HG03571 (cell line): ENCODE data around the gene PSMG1.
"Not testable (repeated sequence)": the region's sequence is repeated elsewhere in the genome, so short reads cannot be mapped to it uniquely, and the experiment has no call there.

Experiments
- ATAC-seq: cut with Tn5 transposase; IDR thresholded peaks from one replicate; pipeline ENCODE4 v1.9.1; 2021; ENCODE audit not compliant: unreplicated experiment

PSMG1 gene

DNA sequence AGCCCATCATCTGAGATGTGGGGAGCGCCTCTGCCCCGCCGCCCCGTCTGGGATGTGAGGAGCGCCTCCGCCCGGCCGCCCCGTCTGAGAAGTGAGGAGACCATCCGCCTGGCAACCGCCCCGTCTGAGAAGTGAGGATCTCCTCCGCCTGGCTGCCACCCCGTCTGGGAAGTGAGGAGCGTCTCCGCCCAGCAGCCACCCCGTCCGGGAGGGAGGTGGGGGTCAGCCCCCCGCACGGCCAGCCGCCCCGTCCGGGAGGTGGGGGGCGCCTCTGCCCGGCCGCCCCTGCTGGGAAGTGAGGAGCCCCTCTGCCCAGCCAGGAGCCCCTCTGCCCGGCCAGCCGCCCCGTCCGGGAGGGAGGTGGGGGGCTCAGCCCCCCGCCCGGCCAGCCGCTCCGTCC, 26.0 kb downstream of the PSMG1 start:
- ATAC-seq, result not testable (repeated sequence)

DNA sequence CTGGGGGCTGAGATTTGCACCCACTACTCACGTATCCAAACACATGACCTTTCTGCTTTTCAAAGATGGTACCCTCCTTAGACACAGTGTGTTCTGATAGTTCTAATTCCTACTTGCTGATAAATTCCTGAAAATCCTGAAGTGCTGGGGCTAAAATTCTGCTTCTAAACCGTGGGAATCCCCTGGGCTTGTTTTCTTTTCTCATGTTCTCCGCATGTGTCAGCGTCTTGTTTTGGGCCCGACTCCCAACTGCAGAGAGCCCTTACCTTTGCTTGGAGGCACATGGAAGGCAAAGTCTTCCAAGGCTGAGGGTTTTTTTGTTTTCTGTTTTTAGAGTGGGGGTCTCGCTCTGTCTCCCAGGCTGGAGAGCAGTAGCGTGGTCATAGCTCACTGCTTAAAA, 27.2 kb downstream of the PSMG1 start:
- ATAC-seq, result no peak

DNA sequence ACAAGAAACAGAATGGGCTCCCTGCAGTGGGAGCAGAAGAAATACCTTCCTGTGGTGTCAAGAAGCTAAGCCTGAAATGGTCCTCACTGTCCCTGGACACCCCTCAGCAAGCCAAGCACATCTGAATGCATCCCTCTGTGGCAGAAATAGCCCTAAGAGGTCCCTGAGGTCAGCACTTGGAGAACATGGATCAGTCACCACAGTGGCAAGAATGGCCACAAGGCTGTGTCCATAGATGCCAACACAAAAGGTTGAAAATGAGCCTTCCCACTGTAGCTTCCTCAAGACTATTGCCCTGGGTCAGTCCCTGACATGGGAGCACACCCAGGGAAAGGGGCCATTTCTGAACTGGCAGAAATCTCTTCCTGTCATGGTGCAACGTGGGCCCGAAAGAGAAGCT, 27.7 kb downstream of the PSMG1 start:
- no peak for ATAC-seq

DNA sequence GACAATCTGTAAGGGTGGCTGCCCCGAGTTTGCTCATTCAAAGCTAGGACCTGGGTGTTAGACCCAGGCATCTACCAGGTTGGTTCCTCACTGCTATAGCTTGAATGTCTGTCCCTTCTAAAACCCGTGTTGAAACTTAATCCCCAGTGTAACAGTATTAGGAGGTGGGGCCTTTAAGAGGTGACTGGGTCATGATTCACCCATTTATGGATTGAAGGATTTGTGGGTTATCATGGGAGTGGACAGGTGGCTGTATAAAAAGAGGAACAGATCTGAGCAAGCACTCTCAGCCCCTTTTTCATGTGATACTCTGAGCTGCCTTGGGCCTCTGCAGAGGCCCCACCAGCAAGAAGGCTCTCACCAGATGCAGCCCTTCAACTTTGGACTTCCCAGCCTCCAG, 29.4 kb downstream of the PSMG1 start:
- ATAC-seq, result no peak

DNA sequence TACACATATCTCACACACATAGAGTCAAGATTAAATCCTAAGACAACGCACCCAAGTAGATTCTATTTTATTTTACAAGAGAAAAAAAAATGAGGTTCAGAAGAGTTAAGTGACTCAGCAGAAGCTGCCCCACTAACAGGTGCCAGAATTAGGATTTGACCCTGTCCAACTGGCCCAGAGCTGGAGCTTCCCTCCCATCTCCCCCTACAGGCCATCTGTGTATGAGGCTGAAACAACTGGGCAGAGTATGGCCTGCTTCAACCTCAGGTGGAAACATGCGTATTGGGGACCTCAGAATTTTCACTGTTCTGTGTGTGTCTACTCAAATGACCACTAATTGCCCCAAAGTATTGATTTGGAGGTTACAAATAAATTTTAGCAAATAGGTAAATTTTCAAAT, 29.9 kb downstream of the PSMG1 start:
- no peak for ATAC-seq

DNA sequence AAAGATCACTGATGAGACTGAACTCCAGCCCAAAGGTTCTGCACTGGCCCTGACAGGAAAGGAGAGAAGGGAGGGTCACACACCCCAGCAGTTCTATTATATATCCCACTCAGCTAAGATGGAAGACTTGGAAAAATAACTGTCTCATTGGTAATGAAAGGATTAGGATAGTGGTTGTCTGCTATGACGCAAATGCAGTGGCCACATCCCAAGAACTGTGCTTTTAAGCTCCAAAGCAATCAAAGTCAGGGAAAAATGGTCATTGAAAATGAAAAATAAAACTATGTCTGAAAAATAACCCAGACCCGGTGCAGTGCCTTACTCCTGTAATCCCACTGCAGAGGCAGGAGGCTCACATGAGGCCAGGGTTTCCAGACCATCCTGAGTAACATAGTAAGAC, 31.0 kb downstream of the PSMG1 start:
- ATAC-seq, result no peak

DNA sequence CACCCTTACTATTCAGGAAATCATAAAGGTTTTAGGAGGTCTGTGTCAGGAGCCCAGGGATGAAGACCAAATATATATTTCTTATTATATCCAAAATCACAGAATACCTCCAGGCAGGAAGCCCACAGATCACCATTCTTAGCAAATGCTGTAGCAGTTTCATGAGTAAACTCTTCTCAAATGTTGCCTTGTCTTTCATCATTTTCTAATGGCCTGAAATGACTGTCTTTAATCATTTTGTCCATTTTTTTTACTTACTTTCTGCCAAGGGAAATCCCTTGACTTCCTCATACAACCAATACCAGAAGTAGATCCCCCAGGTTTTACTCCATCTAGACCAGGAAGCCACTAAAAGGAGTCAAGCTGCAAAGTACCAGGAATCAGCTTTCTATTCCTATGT, 32.4 kb downstream of the PSMG1 start:
- no peak for ATAC-seq

DNA sequence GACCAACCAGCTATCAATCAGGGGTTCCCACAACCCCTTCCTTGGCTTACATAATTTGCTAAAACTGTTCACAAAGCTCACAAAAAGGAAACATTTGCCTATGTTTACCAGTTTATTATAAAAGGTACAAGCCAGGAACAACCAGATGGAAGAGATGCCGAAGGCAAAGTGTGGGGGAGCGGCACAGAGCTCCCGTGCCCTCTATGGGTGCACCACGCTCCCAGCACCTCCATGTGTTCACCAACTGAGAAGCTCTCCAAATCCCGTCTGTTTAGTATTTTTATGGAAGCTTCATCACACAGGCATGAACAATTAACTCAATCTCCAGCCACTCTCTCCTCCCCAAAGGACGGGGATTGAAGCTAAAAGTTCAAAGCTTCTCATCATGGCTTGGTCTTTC, 32.9 kb downstream of the PSMG1 start:
- no peak for ATAC-seq

DNA sequence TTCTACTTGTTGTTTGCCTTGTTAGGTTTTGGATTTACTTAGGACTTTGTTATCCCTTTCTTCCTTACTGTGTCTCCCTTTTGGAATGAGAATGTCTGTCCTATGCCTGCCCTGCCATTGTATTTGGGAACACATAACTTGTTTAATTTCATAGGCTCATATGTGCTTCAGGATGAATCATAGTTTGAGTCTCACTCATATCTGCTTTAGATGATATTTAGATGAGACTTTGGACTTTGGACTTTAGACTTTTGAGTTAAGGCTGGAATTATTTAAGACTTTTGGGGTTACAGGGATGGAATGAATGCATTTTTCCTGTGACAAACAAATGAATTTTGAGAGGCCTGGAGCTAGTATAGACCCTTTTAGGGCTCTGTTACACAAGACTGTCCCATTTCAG, 33.4 kb downstream of the PSMG1 start:
- no peak for ATAC-seq

DNA sequence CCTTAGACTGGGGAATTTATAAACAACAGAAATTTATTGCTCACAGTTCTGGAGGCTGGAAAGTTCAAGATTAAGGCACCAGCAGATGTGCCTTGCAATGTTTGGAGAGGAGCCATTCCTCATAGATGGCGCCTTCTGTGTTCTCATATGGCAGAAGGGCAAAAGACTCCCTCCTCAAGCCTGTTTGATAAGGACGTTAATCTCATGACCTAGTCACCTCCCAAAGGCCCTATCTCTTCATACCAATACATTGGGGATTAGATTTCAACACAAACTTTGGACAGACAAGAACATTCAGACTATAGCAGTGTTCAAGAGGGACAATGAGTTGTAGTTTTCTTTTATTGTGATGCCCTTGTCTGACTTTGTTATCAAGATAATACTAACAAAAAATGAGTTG, 34.3 kb downstream of the PSMG1 start:
- ATAC-seq, result no peak

DNA sequence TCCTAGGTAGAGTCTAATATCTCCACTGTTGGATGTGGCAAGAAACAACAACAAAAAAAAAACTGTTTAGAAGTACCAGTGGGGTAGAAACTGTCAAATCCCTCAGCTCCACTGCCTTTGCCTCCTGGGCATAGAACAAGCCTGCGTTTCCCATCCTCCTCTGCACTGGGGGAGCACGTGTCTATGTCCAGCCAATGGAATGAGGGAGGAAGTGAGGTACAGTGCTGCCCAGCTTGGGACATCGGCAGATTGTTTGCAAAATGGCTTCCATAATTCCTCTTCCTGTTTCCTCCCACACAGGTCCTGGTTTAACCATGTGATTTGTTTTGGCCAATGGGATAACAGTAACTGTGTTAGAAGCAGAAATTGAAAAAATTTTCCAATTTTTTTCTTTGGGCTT, 39.1 kb downstream of the PSMG1 start:
- no peak for ATAC-seq

DNA sequence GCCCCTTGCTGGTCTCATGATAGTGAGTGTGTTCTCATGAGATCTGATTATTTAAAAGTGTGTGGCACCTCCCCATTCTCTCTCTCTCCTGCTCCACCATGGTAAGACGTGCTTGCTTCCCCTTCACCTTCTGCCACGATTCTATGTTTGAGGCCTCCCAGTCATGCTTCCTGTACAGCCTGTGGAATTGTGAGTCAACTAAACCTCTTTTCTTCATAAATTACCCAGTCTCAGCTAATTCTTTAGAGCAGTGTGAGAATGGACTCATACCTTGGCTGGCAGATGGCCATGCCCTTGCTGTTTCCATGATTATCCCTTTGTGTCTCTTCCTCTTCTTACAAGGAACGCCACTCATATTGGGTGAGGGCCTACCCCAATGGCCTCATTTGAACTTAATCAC, 40.3 kb downstream of the PSMG1 start:
- ATAC-seq, result no peak

DNA sequence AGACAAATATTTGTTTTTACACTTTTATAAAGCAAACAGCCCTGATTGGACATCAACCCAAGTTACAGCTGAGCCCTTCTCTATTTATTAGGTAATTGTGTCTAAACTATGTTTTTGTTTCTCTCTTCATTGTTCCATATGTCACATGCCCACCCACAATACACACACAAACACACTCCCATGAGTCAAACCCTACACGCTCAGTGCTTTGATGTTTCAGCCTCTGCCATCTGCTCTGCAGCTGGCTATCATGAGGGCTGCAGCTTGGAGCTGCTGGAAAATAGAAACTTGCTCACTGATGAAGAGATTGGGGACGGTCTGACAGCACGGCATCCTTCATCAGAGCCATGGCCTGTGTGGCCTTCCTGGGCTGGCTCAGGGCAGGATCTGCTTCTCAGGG, 41.7 kb downstream of the PSMG1 start:
- ATAC-seq, result no peak

DNA sequence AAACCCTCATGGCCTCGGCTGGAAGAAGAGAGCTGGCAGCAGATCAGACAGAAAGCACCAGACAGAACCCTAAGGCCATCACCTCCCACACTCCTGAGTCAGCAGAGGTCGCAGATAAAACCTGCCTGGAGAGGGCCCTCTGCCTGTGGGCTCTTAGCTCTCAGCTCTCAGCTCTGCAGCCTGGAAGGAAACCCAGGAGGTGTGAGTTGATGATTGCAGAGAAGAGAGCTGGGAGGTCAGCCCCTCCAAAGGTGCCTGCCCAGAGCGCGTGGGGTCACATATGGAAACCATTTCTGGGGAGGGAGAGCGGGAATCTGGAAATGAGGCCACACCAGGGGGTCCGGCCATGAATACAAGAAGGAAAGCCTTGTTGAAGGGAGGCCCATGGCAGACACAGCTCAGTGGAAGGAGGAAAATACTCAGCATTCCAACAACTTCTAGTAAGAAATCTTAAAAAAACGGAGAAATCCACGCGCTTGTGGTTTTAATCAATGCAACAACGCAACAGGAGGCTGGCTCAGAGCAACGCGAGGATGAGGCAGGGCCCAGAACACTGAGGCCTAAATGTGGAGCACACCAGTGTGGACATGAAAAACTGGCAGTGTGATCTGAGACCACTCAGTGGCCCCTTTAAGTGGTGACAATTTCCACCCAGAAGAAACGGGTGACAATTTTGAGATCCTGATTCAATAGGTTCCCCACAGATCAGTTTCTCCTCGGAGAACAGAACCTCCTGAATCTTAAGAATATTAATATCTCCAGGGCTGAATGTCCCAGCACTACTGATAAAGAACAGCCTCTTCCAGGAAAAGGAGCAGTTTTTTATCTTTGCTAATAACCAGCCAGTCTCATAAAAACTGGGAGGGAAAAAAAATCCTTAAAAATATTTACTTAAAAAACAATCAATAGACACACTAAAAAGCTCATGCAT, 45.7 kb downstream of the PSMG1 start:
- ATAC-seq, result no peak

DNA sequence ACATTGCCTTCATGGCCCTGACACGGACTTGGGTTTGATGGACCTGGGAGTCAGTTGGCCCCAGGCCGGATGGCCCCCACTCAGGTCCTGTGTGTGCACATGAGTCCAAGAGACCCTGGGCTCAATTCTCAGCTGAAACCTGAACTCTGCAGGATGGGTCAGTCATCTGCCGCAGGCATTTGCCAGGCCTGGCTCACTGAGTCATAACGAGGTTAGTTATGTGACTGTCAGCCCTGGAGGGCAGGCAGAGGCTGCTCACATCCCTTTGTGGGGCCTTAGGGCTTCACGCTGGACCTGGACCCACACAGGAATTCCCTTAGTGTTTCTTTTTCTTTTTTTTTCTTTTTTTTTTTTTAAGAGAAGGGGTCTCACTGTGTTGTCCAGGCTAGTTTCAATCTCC, 46.5 kb downstream of the PSMG1 start:
- no peak for ATAC-seq

DNA sequence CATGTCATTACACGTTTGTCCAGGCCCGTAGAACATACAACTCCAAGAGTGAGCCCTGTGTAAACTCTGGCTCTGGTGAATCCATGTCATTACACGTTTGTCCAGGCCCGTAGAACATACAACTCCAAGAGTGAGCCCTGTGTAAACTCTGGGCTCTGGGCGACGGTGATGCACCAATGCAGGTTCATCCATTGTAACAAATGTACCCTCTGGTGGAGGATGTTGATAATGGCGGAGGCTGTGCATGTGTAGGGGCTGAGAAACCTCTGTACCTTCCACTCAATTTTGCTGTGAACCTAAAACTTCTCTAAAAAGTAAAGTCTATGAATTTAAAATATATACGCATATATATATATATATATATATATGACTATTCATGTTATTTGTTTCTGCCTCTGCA, 47.1 kb downstream of the PSMG1 start:
- not testable (repeated sequence) for ATAC-seq

DNA sequence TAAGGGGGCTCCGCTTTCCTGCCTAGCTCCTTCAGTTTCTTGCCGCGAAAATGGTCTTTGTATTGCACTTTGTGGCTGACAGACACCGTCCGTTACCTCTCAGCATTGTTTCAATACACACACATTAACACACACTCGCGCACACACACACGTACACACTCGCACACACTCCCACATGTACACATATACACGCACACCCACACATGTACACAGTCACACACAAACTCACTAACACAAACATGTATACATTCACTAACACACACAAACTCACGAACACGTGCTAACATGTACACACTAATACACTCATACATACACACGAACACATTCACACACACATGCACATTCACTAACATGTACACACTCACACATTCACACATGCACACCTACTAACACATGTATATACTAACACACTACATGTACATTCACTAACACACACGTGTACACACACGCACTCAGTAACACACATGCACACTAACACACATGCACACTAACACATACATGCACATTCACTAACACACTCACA, 48.9 kb downstream of the PSMG1 start:
- ATAC-seq, result no peak

DNA sequence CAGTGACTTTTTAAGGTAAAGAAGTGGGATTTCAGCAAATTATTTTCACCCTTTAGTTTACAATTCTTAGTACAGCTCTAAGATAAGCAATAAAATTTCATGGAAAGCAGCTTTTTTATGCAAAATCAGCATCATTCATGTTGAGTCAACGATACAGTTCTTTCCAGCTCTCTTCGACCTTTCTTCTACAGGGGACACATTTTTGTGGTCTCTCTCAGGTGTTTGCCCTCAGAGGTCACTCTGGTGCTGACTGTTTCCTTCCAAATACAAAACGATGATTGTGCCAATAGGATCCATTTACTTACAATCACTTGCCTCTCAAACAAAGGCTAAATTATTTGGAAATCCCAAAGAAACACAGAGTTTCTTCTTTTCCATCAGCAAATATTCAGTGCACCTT, 51.0 kb downstream of the PSMG1 start:
- ATAC-seq, result no peak

DNA sequence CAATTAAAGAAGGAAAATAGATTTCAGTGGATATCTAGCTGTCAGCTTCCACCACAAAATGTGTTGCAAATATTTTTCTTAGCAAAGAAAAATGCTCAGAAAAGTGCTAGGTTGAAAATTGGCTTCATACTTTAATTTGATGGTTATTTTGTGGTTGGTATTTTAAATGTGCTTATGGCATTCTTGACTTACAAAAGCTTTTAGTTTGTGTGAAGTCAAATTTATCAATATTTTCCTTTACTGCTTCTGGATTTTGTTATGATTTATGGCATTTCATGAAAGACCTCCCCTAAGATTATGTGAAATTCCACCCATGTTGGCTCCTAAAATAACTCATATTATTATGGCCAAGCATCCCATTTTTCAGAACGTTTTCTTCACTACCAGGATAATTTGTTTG, 51.5 kb downstream of the PSMG1 start:
- ATAC-seq, result no peak

DNA sequence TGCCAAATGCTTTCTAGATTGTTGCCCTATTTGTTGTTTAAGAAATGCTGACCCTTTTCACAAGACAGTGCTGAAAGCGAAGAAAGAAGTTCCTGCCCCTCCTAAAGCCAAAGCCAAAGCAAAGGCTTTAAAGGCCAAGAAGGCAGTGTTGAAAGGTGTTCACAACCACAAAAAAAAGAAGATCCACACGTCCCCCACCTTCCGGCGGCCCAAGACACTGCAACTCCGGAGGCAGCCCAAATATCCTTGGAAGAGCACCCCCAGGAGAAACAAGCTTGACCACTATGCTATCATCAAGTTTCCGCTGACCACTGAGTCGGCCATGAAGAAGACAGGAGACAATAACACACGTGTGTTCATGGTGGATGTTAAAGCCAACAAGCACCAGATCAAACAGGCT, 55.7 kb downstream of the PSMG1 start:
- no peak for ATAC-seq

DNA sequence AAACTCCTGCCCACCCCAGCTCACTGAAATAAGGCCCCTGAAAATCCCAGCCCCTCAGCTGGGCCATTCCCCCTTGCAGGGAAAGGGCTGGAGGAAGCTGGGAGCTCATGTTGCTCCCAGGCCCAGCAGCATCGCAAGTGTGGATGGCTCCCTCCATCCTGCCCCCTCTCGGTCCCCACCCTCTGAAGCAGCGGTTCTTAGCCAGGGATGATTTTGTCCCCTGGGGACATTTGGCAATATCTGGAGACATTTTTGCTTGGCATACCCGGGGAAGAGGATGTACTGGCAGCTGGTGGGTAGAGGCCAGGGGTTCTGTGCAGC, 56.8 kb downstream of the PSMG1 start:
- ATAC-seq, result no peak

DNA sequence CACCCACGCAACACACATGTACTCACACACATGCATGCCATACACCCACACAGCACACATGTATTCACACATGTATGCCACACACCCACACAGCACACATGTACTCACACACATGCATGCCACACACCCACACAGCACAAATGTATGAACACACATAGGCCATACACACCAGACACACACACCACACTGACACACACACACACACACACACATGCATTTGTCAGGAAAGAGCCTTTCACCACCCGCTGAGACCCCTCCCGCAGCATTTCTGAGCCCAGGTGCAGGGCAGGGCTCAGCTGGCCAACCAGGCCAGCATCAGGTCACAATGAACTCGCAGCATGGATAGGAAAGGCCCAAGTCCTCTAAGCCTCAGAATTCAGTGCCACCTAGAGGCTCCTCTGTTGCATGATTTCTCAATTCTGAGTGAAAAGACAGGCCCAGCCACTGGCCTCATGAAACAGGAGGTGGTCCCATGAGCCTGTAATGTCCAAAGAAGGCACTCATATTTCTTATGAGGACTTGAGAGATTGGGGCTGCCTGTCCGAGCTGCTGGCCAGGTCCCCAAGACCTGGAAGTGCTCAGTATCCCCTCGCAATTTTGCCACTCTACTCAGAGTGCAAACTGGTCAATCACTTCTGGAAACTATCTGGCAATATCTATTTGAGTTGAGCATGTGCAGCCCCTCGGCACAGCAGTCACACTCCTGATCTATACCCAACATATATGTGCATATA, 57.3 kb downstream of the PSMG1 start:
- no peak for ATAC-seq
